Measurements from ENCODE around the gene ZMYM3.

Gene ZMYM3

DNA sequence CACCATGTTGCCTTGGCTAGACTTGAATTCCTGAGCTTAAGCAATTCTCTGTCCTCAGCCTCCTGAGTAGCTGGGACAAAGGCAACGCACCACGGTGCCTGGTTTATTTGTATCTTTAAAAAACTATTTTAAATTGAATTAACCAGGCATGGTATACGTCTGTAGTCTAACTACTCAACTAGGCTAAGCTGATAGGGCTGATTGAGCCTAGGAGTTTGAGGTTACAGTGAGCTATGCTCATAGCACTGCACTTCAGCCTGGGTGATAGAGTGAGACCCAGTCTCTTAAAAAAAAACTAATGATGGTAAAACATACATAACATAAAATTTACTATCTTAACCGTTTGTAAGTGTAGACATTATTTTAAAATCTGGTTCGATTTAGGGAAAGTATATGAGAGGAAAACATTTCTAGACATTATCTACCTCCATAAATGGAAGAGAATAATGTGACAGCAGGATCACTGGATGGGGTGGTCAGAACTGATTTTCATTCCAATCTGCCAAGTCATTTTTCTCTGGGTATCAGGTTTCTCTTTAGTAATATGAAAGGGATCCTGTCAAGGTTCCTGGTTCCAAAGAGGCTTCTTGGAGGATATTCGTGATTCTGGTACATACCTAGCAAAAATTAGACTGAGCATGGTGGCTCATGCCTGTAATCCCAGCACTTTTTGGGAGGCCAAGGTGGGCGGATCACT, 38.9 kb upstream of the ZMYM3 start:
- TF ChIP-seq FOXP2 (optimal IDR thresholded peaks at IDR 0.05; ENCODE audit: borderline replicate concordance, extremely low read depth, extremely low read length, insufficient read depth) (no peak), TAF1 (IDR thresholded peaks at IDR 0.05; ENCODE audit: borderline replicate concordance, insufficient read depth, low read length) (no peak), SIN3A (IDR thresholded peaks at IDR 0.05; ENCODE audit: borderline replicate concordance, insufficient read depth, low read length) (no peak), POLR2AphosphoS5 (IDR thresholded peaks at IDR 0.05; ENCODE audit: low read depth, low read length) (no peak)
- TF ChIP-seq, protein P1, sequence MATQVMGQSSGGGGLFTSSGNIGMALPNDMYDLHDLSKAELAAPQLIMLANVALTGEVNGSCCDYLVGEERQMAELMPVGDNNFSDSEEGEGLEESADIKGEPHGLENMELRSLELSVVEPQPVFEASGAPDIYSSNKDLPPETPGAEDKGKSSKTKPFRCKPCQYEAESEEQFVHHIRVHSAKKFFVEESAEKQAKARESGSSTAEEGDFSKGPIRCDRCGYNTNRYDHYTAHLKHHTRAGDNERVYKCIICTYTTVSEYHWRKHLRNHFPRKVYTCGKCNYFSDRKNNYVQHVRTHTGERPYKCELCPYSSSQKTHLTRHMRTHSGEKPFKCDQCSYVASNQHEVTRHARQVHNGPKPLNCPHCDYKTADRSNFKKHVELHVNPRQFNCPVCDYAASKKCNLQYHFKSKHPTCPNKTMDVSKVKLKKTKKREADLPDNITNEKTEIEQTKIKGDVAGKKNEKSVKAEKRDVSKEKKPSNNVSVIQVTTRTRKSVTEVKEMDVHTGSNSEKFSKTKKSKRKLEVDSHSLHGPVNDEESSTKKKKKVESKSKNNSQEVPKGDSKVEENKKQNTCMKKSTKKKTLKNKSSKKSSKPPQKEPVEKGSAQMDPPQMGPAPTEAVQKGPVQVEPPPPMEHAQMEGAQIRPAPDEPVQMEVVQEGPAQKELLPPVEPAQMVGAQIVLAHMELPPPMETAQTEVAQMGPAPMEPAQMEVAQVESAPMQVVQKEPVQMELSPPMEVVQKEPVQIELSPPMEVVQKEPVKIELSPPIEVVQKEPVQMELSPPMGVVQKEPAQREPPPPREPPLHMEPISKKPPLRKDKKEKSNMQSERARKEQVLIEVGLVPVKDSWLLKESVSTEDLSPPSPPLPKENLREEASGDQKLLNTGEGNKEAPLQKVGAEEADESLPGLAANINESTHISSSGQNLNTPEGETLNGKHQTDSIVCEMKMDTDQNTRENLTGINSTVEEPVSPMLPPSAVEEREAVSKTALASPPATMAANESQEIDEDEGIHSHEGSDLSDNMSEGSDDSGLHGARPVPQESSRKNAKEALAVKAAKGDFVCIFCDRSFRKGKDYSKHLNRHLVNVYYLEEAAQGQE (IDR thresholded peaks at IDR 0.05; ENCODE audit: insufficient read depth in 1 of 2, low read depth in 2 of 2, low read length in 2 of 2) = no peak

DNA sequence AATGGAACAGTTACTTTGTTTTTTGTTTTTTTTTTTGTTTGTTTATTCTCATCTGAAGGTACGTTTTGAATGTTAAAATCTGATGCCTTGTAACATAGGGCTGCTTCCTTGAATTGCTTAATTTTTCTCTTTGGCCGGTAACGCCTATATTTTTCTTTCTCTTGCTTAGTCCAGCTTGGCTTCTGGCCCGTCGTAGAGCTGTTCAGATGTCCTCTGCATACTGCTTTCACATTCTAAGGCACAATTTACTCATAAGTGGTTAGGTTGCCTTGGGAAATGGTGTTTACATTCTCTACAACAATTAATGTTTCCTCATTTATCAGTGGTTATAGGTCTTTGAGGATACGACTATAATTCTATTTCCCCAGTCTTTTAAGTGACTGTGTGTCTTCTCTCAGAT, 37.4 kb upstream of the ZMYM3 start:
- no peak for TF ChIP-seq SIN3A (IDR thresholded peaks at IDR 0.05; ENCODE audit: borderline replicate concordance, insufficient read depth, low read length)
- no peak for TF ChIP-seq FOXP2 (optimal IDR thresholded peaks at IDR 0.05; ENCODE audit: borderline replicate concordance, extremely low read depth, extremely low read length, insufficient read depth)
- TF ChIP-seq TAF1 (IDR thresholded peaks at IDR 0.05; ENCODE audit: borderline replicate concordance, insufficient read depth, low read length) = no peak
- TF ChIP-seq, protein P1 (IDR thresholded peaks at IDR 0.05; ENCODE audit: insufficient read depth in 1 of 2, low read depth in 2 of 2, low read length in 2 of 2) = no peak
- TF ChIP-seq POLR2AphosphoS5 (IDR thresholded peaks at IDR 0.05; ENCODE audit: low read depth, low read length) = no peak

DNA sequence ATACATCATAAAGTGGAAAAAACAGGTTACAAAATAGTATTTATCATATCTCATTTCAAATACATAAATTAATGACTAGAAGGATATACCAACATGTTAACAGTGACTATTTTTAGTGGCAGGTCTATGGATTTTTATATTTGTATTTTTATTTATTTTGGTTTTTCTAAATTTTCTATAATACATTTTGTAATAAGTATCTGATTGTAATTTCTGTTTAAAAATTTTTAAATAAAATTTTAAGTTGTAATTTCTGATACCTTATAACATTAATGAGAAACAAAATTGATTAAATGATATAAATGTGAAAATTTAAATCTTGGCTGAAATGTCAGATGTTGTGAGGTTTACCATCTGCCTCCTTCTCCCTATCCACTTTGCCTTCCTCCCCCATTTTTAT, 32.0 kb upstream of the ZMYM3 start:
- TF ChIP-seq POLR2AphosphoS5 (IDR thresholded peaks at IDR 0.05; ENCODE audit: low read depth, low read length) (0 out of 2 replicates have a peak, but pooled peaks have one; percentile 12), SIN3A (IDR thresholded peaks at IDR 0.05; ENCODE audit: borderline replicate concordance, insufficient read depth, low read length) (no peak)

DNA sequence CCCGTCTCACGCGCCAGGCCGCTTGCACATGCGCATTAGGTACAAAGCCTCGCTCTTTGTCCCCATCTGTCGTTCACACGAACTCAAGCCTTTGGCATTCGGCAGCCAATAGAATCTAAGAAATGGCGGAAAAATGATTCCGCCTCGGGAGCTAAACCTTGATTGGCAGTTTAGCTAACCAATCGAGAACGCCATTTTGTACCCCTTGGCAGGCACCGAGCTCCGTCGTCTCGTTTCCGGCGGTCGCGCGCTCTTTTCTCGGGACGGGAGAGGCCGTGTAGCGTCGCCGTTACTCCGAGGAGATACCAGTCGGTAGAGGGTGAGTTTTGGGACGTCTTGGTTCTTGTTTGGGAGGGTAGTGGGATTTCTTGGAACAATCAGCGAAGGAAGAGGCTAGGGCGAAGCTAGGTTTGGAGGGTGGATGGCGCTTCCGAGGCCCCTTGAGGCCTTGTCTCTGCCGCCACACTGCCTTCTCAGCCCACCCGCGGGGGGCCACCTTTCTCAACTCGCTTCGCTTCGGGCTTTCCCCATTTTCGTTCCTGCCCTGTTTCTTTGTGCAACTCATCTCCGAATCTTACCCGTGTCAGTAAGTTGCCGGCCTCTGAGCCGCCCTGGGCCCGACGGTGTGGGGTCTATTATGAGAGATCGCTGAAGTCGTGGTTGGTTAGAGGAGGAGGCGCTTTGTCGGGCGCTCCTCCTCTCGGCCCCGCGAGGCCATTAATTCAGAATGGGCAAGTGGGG, 29.6 kb upstream of the ZMYM3 start, which contains the start of gene NONO:
TSS of gene NONO (plus strand) at position 233 of the 741 bp plus-strand sequence. CDS start 7,003 bp downstream, outside the sequence.
- TF ChIP-seq TAF1 (IDR thresholded peaks at IDR 0.05; ENCODE audit: borderline replicate concordance, insufficient read depth, low read length) (peak; percentile 70), POLR2AphosphoS5 (IDR thresholded peaks at IDR 0.05; ENCODE audit: low read depth, low read length) (peak; percentile 79), FOXP2 (optimal IDR thresholded peaks at IDR 0.05; ENCODE audit: borderline replicate concordance, extremely low read depth, extremely low read length, insufficient read depth) (no peak), SIN3A (IDR thresholded peaks at IDR 0.05; ENCODE audit: borderline replicate concordance, insufficient read depth, low read length) (no peak)
- TF ChIP-seq, protein P1 (IDR thresholded peaks at IDR 0.05; ENCODE audit: insufficient read depth in 1 of 2, low read depth in 2 of 2, low read length in 2 of 2) = no peak

DNA sequence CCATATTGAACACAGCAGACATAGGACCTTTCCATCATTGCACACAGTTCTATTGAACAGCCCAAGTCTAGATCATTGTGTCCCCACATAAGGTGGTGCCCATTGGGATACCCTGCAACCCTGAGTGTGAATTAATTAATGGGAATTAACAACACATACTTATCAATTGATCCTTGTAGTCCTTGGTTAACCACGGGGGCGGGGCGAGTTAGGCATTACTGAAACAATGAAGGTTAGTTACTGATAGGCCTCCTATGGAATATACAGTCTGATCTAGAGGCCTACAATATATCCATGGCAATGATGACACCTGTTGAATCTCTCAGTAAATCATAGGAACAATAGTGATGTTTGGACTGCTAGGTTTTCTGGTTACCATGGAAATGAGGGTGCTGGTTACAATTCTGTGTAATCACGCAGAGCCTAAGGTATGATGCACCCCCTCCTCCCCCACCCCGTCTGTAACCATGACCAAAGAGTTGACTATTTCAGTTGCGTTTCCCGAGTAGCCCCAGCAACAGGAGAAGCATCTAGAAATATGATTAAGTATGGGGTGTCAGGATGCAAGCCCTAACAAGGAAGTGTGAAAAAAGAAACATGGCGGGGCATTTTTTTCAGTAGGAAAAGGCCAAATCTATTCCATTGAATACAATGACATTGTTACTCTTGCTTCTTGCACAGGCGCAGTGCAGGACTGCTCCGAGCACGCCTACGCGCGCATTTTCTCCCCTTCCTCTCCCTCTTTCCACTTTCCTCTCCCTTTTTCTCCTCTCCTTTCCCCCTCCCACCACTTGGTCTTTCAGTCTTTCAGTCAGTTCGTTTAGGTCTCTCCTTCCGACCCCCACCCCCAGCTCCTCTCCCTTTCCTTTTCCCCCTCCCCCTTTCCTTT, 28.8 kb upstream of the ZMYM3 start:
- TF ChIP-seq TAF1 (IDR thresholded peaks at IDR 0.05; ENCODE audit: borderline replicate concordance, insufficient read depth, low read length) (no peak), POLR2AphosphoS5 (IDR thresholded peaks at IDR 0.05; ENCODE audit: low read depth, low read length) (no peak), SIN3A (IDR thresholded peaks at IDR 0.05; ENCODE audit: borderline replicate concordance, insufficient read depth, low read length) (no peak), FOXP2 (optimal IDR thresholded peaks at IDR 0.05; ENCODE audit: borderline replicate concordance, extremely low read depth, extremely low read length, insufficient read depth) (no peak)
- TF ChIP-seq, protein P1 (IDR thresholded peaks at IDR 0.05; ENCODE audit: insufficient read depth in 1 of 2, low read depth in 2 of 2, low read length in 2 of 2) = no peak
